Kidney epithelial cell (primary cell): ENCODE measurements around the gene RUNX2. TPM values are rescaled to one million over a fixed set of nuclear protein-coding genes. Genes with fewer than 3 reads are reported as not detected.

Source experiments
- DNase-seq: peaks from one replicate; pipeline ENCODE4 v3.0.0-alpha.2; 2010; ENCODE audit warnings: low read depth
- H3K27me3 ChIP-seq: 2 replicates; pipeline ENCODE4 v1.6.0; 2011; ENCODE audit warnings: low read length; ENCODE audit not compliant: control insufficient read depth, insufficient read depth
- H3K36me3 ChIP-seq: 2 replicates; pipeline ENCODE4 v1.5.1; 2011; ENCODE audit warnings: low read length; ENCODE audit not compliant: control insufficient read depth, insufficient read depth
- H3K4me3 ChIP-seq: 2 replicates; pipeline ENCODE4 v1.5.1; 2011; ENCODE audit warnings: low read depth, mild to moderate bottlenecking, control low read depth, low read length
- total RNA-seq: library from RNA; depleted of rRNA; stranded (reverse); fragments of >200 nt; gene quantifications from 2 replicates; pipeline ENCODE4 v1.2.3, GENCODE V29; 2015
- TF ChIP-seq, protein P1 (sequence below): IDR thresholded peaks from 2 replicates; pipeline ENCODE4 v1.5.1; 2011; ENCODE audit warnings: mild to moderate bottlenecking, moderate library complexity, low read length, control low read depth, inconsistent platforms; ENCODE audit not compliant: insufficient read depth, poor library complexity, severe bottlenecking

RUNX2 gene
- total RNA-seq, 1 donor from 2014 or later = 9.2 TPM

DNA sequence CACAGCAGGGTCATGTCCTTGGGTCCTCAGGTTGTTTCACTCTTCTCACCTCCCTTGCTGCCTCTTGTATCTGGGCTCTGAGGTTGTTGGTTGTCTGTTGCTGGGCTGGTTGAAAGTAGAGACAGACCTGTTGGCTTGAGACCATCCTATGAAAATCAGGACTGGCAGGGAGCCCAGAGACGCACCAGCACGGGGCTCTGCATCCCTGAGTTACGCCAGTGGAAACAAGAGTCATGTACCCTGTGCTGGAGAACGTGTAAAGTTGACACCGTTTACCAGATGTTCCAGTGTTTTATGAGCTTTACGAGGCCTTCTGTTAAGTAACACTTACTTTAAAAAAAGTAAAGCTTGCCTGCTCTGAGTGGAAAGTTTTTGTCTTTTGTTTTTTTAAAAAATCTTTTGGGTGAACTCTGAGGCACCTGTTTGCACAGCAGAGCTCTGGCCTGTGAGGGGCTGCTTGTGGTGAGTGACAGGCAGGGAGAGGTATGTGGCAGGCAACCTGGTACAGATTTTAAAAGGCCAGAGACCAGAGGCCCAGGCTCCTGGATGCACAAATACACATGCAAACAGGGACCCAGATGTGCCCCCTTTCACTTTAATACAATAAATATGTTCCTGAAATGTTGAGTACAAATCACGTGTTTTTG lies 309.6 kb downstream of the RUNX2 start:
- H3K27me3 ChIP-seq = no peaks in the 10 kb centered on the region
- no peak for DNase-seq
- no peaks in the 10 kb centered on the region for H3K36me3 ChIP-seq
- TF ChIP-seq, protein P1, sequence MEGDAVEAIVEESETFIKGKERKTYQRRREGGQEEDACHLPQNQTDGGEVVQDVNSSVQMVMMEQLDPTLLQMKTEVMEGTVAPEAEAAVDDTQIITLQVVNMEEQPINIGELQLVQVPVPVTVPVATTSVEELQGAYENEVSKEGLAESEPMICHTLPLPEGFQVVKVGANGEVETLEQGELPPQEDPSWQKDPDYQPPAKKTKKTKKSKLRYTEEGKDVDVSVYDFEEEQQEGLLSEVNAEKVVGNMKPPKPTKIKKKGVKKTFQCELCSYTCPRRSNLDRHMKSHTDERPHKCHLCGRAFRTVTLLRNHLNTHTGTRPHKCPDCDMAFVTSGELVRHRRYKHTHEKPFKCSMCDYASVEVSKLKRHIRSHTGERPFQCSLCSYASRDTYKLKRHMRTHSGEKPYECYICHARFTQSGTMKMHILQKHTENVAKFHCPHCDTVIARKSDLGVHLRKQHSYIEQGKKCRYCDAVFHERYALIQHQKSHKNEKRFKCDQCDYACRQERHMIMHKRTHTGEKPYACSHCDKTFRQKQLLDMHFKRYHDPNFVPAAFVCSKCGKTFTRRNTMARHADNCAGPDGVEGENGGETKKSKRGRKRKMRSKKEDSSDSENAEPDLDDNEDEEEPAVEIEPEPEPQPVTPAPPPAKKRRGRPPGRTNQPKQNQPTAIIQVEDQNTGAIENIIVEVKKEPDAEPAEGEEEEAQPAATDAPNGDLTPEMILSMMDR = no peak
- H3K4me3 ChIP-seq = no peak overlapping the region

DNA sequence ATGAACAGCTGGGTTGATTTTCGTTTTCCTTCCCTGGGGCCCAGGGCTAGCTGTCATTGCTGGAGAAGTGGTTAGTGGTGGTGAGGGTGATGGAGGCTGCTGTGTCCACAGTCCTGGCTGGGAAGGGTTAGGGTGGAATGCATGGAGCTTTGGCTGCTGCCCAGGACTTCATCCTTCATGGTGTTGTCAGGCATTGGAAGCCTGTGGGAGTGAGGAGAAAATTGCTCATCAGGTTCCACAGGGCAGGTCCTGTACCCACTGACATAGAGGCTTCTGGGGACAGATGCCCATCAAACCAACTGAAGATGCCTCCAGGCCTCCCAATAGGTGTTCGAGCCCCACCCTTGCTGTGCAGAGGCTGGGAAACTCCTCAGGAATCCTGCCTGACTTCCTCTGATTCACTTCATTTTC lies 312.0 kb downstream of the RUNX2 start:
- no peak for DNase-seq
- Histone ChIP-seq H3K27me3 (no peaks in the 10 kb centered on the region), H3K36me3 (no peaks in the 10 kb centered on the region), H3K4me3 (no peak overlapping the region)
- TF ChIP-seq, protein P1 = no peak

DNA sequence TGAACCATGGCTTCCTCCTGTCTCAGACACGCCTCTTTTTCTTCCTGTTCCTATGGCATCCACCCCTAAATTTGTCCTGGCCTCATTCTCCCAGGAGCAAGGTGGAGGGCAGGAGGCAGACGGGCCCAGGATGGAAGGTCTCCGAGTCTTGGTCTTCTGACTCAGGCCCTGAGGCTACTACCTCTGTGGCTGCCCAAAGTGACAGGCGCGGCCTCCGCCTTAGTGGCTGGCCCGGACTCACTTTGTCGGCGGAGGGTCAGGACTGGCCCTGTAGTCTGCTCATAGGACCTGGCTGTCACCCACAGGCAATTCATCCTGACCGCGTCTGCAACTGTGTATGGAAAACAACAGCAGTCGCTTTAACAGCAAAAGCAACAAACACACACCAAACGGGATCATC lies 312.7 kb downstream of the RUNX2 start:
- Histone ChIP-seq H3K36me3 (no peaks in the 10 kb centered on the region), H3K4me3 (no peak overlapping the region), H3K27me3 (no peaks in the 10 kb centered on the region)
- DNase-seq = no peak
- TF ChIP-seq, protein P1 = no peak

DNA sequence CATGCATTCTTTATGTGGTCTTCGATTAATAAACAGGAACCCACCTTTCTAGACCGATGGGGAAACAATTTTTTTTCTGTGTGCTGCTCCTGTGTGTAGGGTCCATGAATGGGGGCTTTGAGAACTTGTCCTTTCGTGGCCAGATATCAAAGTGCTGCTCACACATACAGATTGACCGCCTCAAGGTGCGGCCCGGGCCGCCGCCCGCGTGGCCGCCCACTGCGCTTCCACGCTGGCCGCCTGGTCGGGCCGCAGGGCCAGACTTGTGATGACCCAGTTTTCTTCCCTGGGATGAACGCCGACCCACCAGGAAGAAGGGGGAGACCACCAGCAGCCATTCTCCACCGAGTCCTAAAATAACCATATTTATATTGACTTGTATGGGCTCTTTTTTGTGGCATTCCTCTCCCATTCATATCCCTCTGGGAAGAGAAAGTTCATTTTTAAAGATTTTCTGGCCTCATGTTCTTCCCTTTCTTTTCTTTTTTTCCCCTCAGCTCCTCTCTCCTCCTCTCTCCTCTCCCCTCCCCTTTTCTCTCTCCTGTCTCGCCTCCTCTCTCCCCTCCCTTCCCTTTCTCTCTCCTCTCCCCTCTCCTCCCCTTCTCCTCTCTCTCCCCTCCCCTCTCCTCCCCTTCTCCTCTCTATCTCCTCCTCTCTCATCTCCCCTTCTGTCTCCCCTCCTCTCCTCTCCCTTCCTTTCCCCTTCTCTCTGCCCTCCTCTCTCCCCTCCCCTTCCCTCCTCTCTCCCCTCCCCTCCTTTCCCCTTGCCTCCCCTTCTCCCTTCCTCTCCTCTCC lies 314.4 kb downstream of the RUNX2 start:
- DNase-seq = no peak
- TF ChIP-seq, protein P1 = no peak
- H3K27me3 ChIP-seq = no peaks in the 10 kb centered on the region
- no peak overlapping the region for H3K4me3 ChIP-seq
- H3K36me3 ChIP-seq = no peaks in the 10 kb centered on the region

DNA sequence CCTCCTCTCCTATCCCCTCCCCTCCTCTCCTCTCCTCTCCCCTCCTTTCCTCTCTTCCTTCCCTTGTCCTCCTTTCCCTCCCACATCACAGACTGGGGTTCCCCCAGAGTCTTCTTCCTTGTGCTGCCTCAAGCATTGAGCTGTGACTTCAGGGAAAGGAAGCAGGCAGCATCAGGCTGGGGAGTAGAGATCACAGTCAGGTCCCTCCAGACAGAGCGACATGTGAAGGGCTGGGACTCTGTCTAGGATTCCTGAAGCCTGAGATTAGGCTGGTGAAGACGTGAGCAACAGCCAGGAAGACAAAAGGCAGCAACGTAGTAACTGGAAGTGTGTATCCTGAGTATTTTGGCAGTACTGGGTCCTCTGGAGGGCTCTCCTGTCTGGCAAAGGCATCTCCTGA lies 315.0 kb downstream of the RUNX2 start:
- Histone ChIP-seq H3K27me3 (no peaks in the 10 kb centered on the region), H3K4me3 (no peak overlapping the region), H3K36me3 (no peaks in the 10 kb centered on the region)
- DNase-seq = no peak
- TF ChIP-seq, protein P1 = no peak
